ENCODE measurements around the gene REST. TPM values are rescaled to one million over a fixed set of nuclear protein-coding genes. Genes with fewer than 3 reads are reported as not detected.

The REST gene
- total RNA-seq, 1 donor = 50.7 TPM

DNA sequence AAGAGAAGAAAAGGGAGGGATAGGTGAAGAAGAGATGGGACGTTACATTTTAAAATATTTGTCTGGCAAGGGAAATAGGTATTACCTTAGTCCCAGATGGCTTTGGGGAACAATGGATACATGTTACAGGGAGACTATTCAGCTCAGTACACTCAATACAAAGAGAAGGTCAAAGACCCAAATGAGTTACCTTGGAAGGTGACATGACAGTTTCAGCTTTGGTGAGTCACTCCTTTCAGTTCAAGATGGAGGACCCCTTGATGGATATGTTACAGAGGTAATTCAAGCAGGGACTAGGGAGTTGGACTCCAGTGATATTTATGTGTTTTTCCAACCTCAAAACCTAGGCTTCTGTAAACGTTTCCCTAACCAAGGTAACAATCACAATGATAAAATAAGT is 64.7 kb downstream of the REST start:
- Histone ChIP-seq H2AFZ (ENCODE audit: low read length) (no peak overlapping the region), H3K36me3 (ENCODE audit: insufficient read depth, low read length) (peaks cover 55% of the 10 kb centered on the region), H3K27me3 (ENCODE audit: insufficient read depth, low read length) (no peaks in the 10 kb centered on the region), H3K4me3 (ENCODE audit: insufficient read depth, low read length) (no peak overlapping the region), H3K79me2 (ENCODE audit: insufficient read depth, low read length) (peaks cover 41% of the 10 kb centered on the region), H3K4me1 (ENCODE audit: insufficient read depth, low read length) (no peaks in the 10 kb centered on the region), H4K20me1 (ENCODE audit: insufficient read depth, low read length) (peaks cover 14% of the 10 kb centered on the region), H3K9me3 (ENCODE audit: low read depth, low read length) (no peaks in the 10 kb centered on the region), H3K27ac (ENCODE audit: low read depth, low read length) (no peak overlapping the region), H3K4me2 (ENCODE audit: insufficient read depth, low read length) (no peak overlapping the region)
- TF ChIP-seq CTCF (IDR thresholded peaks at IDR 0.05; ENCODE audit: extremely low read depth, low read depth, low read length) = no peak
- DNase-seq (ENCODE audit: insufficient read length, low spot score, missing footprints) = no peak

- no peak for DNase-seq (ENCODE audit: insufficient read length, low spot score, missing footprints)
- Histone ChIP-seq H3K27ac (ENCODE audit: low read depth, low read length) (no peak overlapping the region), H3K9me3 (ENCODE audit: low read depth, low read length) (no peaks in the 10 kb centered on the region), H2AFZ (ENCODE audit: low read length) (no peak overlapping the region), H3K79me2 (ENCODE audit: insufficient read depth, low read length) (peaks cover 41% of the 10 kb centered on the region), H3K27me3 (ENCODE audit: insufficient read depth, low read length) (no peaks in the 10 kb centered on the region), H3K36me3 (ENCODE audit: insufficient read depth, low read length) (peaks cover 51% of the 10 kb centered on the region), H3K4me3 (ENCODE audit: insufficient read depth, low read length) (no peak overlapping the region), H3K4me1 (ENCODE audit: insufficient read depth, low read length) (no peaks in the 10 kb centered on the region), H3K4me2 (ENCODE audit: insufficient read depth, low read length) (no peak overlapping the region), H4K20me1 (ENCODE audit: insufficient read depth, low read length) (peaks cover 14% of the 10 kb centered on the region)
- TF ChIP-seq CTCF (IDR thresholded peaks at IDR 0.05; ENCODE audit: extremely low read depth, low read depth, low read length) = no peak
Measured at GRCh38 chr4:56972809-56973208, 65.1 kb downstream of the REST start.

- DNase-seq (ENCODE audit: insufficient read length, low spot score, missing footprints) = no peak
- no peaks in the 10 kb centered on the region for H3K4me1 ChIP-seq (ENCODE audit: insufficient read depth, low read length)
- no peaks in the 10 kb centered on the region for H3K27me3 ChIP-seq (ENCODE audit: insufficient read depth, low read length)
- no peak overlapping the region for H3K27ac ChIP-seq (ENCODE audit: low read depth, low read length)
- H3K79me2 ChIP-seq (ENCODE audit: insufficient read depth, low read length) = peaks cover 41% of the 10 kb centered on the region
- no peak overlapping the region for H3K4me2 ChIP-seq (ENCODE audit: insufficient read depth, low read length)
- no peak overlapping the region for H3K4me3 ChIP-seq (ENCODE audit: insufficient read depth, low read length)
- peaks cover 14% of the 10 kb centered on the region for H4K20me1 ChIP-seq (ENCODE audit: insufficient read depth, low read length)
- H3K36me3 ChIP-seq (ENCODE audit: insufficient read depth, low read length) = peaks cover 45% of the 10 kb centered on the region
- no peak for TF ChIP-seq CTCF (IDR thresholded peaks at IDR 0.05; ENCODE audit: extremely low read depth, low read depth, low read length)
- no peak overlapping the region for H2AFZ ChIP-seq (ENCODE audit: low read length)
- no peaks in the 10 kb centered on the region for H3K9me3 ChIP-seq (ENCODE audit: low read depth, low read length)
Measured at GRCh38 chr4:56973336-56973735, 65.6 kb downstream of the REST start.

DNA sequence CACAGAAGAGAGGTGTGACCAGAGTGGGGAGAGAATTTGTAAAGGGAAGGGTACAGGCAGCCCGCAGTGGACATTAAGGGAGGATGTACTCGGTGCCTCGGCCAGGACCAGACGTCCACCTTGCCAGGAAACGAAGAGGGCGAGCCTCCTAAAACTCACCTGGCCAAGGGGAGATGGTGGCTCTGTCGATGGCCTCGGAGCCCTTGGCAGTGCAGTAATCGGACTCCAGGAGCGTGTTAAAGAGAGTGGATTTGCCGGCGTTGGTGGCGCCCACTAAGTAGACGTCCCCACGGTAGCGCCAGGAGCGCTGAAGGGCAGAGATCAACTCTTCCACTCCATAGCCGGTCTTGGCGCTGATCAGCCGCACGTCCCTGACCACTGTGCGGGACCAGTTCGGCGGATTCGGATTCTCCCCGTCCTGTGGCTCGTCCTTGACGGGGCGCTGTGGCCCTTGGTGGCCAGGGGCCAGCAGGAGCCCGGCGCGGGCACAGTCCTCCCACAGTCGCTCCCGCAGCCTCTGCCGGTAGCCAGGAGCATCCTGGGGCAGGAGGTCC is 68.7 kb downstream of the REST start:
- H4K20me1 ChIP-seq (ENCODE audit: insufficient read depth, low read length) = peaks cover 28% of the 10 kb centered on the region
- no peaks in the 10 kb centered on the region for H3K27me3 ChIP-seq (ENCODE audit: insufficient read depth, low read length)
- peak overlapping the region; percentile 63 for H2AFZ ChIP-seq (ENCODE audit: low read length)
- H3K36me3 ChIP-seq (ENCODE audit: insufficient read depth, low read length) = peaks cover 25% of the 10 kb centered on the region
- H3K4me3 ChIP-seq (ENCODE audit: insufficient read depth, low read length) = peak overlapping the region; percentile 93
- H3K27ac ChIP-seq (ENCODE audit: low read depth, low read length) = peak overlapping the region; percentile 60
- H3K4me2 ChIP-seq (ENCODE audit: insufficient read depth, low read length) = peak overlapping the region; percentile 92
- DNase-seq (ENCODE audit: insufficient read length, low spot score, missing footprints) = peak; percentile 79
- peaks cover 68% of the 10 kb centered on the region for H3K79me2 ChIP-seq (ENCODE audit: insufficient read depth, low read length)
- no peak for TF ChIP-seq CTCF (IDR thresholded peaks at IDR 0.05; ENCODE audit: extremely low read depth, low read depth, low read length)
- H3K9me3 ChIP-seq (ENCODE audit: low read depth, low read length) = no peaks in the 10 kb centered on the region
- H3K4me1 ChIP-seq (ENCODE audit: insufficient read depth, low read length) = peaks cover 16% of the 10 kb centered on the region

Measured in osteoblast (primary cell).